Subcutaneous adipose tissue (tissue), 4 donors: Measurements from ENCODE around the gene CD300LG. TPM values are rescaled to one million over a fixed set of nuclear protein-coding genes. Genes with fewer than 3 reads are reported as not detected.

ENCODE experiments used
- CTCF ChIP-seq: fragments of 450-650 bp; IDR thresholded peaks from one replicate; pipeline ENCODE4 v1.5.1; 2016; ENCODE audit warnings: low read depth, mild to moderate bottlenecking, control low read depth, antibody characterized with exemption, moderate library complexity
- total RNA-seq, 4 donors: library from RNA; depleted of rRNA; stranded (reverse); fragments of >200 nt; gene quantifications; one replicate each; pipeline ENCODE4 v1.1.0, GENCODE V29; 2016

Gene CD300LG
- total RNA-seq, 4 donors from 2014 or later, result 29.5 to 234 (median 50.5) TPM

DNA sequence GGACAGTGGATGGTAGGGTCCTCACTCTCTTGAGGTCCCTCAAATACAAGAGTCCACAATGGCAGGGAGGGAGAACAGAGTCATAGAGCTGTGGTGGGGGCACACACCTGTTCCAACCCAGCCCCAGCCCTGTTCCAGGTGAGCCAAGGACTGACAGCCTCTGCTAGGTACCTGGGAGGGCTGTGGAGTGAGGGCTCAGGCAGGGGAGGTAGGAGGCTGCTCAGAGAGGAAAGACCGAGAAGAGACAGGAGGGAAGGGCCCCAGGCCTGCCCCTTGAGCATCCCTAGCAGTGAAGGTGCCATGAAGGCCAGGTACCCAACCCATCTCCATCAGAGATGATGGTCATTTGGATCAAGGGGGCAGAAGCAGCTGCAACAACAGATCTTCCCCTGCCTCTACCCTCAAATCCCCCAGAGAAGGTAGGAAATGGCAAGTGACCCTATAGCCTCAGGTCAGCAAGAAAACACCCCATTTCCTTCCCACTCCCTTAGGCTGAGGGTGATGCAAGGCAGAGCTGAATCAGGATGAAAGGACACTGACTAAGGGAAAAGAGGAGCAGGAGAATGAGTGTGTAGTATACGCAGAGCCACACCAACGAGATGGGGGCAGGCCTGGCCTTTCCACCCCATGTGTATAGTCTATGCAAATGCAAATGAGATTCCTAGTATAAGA is 28.6 kb downstream of the CD300LG start:
- TF ChIP-seq CTCF, result no peak

- TF ChIP-seq CTCF, result no peak
Measured at GRCh38 chr17:43877031-43877430, 30.1 kb downstream of the CD300LG start.

DNA sequence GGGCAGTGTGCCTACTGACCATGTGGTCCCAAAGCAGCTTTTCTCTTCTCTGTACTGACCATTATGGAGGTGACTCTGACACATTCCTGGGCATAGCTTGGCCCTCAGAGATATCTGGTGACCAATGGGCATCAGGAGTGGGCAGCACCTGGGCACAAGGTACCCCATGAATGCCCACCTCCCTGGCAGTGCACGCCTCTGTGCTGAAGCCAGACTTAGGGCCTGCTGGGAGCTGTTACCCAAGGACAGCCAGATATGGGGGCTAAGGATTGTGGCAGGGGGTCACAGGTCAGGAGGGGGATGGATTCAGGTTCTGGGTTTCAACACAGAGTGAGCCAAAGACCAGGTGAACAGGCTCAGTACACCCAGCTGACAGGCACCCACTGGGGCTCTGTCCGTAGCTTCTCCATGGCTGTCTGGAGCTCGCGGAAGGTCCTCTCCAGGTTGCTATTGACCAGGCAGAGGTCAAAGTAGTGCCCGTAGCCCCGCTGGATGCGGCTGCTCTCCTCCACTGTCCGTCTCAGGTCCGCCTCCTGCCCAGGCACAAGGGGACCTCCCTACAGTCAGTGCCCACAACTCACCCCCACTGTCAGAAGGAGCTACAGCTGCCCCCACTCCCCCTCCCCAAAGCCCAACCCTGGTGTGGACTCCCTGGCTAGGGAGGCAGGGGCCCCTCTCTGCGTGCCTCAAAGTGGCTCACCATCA is 30.6 kb downstream of the CD300LG start:
- TF ChIP-seq CTCF, result no peak

- TF ChIP-seq CTCF, result no peak
Measured at GRCh38 chr17:43878260-43879175, 31.5 kb downstream of the CD300LG start.

GRCh38 chr17:43879723-43880419 is 32.9 kb downstream of the CD300LG start:
- TF ChIP-seq CTCF, result no peak

DNA sequence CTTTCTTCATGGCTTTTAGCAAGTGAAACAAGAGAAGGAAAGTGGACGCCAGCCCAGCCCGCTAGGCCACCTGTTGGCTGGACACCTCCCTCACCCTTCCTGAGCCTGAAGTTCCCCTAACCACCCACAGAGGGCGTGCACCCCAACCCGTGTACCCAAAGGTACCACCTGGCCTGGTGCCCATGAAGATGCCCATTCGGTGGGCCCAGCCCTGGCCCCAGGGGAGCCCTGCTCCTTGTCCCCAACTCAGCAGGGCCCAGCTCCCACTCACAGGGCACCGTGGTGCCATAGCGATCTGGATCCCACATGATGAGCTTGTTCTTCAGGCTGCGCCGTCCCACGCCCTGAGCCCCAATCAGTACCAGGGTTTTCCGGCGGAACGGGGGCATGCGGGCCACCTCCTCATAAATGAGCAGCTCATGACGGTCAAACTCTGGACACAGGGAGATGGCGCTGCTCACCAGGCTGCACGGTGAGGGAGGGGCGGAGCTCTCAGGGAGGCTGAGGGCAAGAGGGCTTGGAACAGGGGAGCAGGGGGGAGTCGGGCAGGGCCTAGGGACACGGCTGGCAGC is 33.5 kb downstream of the CD300LG start:
- no peak for TF ChIP-seq CTCF
